Measurements from ENCODE around the gene RSPH10B.
"Not testable (repeated sequence)": the region's sequence is repeated elsewhere in the genome, so short reads cannot be mapped to it uniquely, and the experiment has no call there.

Gene RSPH10B

DNA sequence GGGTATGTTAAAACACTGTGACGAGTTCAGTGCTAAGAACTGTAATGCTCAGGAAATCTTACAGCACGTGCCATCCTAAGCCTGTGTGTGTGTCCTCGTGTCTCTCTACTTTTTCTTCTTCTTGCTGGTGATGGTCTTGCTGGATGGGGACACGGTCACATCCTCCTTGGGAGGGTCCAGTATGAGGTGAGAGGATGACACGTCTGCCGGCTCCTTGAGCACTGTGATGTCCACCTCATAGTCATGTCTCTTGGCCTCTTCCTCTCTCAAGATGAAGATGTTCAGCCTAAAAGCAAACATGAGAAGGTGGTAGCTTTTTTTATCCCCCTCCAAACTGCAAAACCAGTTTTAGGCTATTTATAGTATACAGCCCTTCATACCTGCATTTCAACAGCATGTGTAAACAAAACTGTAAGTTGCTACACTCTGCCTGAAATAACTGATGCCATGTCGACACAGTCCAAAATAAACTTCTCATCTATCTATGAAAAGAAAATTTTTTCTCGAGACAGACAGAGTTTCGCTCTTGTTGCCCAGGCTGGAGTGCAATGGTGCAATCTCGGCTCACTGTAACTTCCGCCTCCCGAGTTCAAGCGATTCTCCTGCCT is 44.1 kb downstream of the RSPH10B start:
- DNase-seq: not testable (repeated sequence)

DNA sequence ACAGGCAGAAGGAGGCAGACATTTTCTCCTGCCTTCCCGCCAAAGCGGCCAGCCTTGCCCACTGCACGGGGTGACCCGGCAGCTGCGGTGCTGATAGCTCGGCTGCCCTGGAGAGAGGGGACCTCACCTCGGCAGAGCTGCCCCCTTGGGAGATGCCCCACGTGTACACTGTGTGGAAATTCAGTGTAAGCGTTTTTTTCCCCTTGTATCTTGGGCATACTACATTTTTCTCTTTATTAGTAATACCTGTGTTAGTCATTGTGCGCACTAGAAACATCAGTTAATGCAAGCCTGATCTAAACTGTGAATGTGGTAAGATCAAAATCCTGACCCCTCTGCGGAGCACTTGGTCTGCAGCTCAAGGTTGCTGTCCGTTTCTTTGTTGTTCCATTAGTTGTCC is 45.9 kb downstream of the RSPH10B start:
- not testable (repeated sequence) for DNase-seq

DNA sequence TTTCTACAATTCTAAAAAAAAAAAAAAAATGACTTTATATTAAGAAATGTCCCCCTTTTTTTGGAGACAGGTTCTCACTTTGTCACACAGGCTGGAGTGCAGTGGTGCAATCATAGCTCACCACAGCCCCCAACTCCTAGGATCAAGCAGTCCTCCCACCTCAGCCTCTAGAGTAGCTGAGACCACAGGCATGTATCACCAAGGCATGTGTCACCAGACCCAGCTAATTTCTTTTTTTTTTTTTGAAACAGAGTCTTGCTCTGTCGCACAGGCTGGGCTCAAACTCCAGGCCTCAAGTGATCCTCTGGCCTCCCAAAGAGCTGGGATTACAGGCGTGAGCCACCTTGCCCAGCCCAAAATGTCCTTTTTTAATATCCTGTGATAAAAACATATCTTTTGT is 46.3 kb downstream of the RSPH10B start:
- DNase-seq: not testable (repeated sequence)

DNA sequence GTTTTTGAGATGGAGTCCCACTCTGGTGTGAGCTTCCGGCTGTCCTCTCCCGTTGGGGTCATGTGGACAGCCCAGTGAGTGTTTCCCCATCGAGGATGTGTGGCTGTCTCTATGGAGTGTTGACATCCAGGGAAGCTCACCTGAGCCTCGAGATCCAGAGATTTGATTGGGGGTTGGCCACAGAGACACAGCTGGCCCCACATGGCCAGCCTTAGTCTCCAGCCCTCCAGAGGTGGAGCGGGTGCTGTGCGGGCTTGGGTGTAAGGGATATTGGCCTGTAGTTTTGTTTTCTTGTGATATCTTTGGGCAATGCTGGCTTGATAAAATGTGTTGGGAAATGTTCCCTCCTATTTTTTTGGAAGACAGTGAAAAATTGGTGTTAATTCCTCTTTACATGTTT is 54.0 kb downstream of the RSPH10B start:
- not testable (repeated sequence) for DNase-seq

DNA sequence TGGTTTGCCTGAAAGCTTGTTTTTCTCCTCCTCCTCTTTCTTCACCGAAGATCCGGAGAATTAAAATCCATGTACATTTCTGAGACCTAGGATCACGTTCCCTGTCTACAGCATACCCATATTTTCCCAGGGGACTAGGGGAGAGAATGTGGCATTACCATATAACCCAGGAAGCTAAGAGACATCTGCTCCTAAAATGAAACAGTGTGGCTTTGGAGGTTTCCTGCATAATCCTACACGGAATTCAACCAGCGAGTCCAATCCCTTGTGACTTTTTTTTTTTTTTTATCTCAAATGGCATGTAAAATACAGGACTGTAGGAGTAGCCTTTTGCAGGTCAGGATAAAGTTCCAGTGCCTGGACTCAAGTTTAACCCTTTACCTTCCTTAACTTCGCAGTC is 61.7 kb downstream of the RSPH10B start:
- not testable (repeated sequence) for DNase-seq

DNA sequence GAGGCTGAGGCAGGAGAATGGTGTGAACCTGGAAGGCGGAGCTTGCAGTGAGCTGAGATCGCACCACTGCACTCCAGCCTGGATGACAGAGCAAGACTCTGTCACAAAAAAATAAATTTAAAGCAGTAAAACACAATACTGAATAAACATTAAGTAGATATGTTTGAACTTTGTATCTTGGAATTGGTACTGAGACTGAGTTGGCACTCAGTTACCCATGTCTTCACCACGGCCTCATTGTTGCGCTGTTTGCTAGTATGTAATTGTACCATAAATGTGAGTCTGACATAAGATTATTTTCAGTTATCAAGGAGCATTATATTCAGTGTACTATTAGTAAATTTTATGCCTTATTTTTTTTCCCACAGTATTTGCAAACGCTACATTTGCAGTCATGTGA is 65.8 kb downstream of the RSPH10B start:
- not testable (repeated sequence) for DNase-seq

DNA sequence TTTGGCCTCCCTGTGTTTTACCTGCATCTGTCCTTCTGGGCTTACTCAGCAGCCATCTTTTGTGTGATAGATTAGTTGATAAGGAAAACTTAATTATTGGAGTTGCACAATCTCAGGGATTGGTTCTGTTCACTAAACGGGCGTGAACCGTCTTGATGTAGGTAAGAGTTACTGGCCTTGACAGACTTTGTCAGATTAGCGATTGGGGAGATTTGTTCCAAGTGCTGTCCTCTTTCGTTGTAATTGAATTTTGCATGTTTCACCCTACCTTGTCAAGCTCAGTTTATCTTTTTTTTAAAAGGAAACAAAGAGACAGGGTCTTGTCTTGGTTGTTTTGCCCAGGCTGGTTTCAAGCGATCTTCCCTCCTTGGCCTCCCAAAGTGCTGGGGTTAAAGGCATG is 67.5 kb downstream of the RSPH10B start:
- DNase-seq: not testable (repeated sequence)

DNA sequence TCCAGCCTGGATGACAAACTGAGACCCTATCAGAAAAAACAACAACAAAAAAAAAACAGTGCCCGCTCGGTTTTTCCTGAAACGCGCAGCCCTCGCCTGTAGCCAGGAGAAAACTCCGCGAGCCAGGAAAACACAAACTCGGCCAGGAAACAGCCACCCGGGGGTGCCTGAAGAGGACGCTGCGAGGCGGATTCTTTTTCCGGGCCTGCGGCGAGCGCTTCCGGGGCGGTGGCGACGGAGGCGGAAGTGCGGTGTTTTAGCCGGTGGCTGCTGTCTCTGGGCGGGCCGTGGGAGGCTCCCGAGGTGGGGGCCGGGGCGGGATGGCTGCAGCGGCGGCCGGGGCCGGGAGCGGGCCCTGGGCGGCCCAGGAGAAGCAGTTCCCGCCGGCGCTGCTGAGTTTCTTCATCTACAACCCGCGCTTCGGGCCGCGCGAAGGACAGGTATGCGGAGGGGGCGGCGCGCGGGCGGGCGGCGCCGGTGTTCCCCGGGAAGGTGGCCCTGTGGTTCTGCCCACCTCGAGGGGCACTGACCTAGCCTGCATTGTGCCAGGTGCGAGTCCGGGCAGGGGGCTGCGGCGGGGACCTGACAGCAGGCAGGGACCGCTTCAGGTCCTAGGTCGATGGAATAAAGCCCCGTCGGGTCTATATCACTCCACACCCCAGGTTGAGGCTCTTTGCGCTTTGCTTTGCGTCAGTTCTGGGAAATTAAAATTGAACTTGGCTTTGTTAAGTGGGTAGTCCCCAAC is 71.8 kb downstream of the RSPH10B start, which contains the start of gene CCZ1:
TSS of gene CCZ1 (plus strand) at position 254 of the 745 bp plus-strand sequence. CDS start at position 321, 67 bp downstream.
- DNase-seq: peak; percentile 51

DNA sequence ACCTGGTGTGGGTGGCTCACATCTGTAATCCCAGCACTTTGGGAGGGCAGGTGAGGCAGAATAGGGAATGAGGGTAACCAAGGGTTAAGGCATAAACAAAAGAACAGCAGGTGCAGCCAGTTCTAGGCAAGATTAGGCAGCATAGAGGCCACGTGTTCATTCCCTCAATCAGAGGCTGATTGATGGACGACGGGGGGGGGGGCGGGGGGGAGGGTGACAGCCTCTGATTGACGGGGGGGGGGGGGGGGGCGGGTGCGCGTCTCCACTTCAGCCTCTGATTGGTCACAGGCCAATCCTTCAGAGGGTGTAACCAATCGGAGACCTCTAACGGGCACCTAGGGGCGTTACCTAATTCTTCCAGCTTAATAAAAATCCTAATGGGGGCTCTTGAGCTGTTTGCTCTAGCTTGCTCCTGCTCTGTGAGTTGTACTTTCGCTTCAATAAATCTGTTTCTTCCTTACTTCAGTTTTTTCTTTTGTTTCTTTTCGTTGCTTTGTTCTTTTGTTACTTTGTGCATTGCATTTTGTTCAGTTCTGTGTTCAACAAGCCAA is 73.0 kb downstream of the RSPH10B start:
- peak; percentile 39 for DNase-seq

DNA sequence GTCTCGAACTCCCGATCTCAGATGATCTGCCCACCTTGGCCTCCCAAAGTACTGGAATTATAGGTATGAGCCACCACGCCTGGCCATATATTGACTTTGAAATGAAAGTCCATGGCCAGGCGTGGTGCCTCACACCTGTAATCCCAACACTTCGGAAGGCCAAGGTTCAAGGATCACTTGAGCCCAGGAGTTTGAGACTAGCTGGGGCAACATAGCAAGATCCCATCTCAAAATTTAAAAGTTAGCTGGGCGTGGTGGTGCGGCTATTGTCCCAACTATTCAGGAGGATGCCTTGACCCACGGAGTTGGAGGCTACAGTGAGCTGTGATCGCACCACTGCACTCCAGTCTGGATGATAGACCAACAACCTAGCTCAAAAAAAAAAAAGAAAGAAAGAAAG is 78.0 kb downstream of the RSPH10B start:
- no peak for DNase-seq

DNA sequence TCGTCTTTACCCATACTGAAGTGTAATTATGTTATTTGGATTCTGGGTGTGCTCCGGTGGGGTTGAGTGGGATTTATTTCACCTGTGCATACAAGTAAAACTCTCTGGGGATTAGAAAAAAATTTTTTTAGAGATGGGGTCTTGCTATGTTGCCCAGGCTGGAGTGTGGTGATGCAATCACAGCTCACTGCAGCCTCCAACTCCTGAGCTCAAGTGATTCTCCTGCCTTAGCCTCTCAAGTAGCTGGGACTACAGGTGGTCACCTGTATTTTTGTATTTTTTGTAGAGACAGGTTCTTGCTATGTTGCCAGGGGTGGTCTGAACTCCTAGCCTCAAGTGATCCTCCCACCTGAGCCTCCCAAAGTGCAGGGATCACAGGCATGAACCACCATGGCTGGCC is 80.2 kb downstream of the RSPH10B start:
- DNase-seq: not testable (repeated sequence)

DNA sequence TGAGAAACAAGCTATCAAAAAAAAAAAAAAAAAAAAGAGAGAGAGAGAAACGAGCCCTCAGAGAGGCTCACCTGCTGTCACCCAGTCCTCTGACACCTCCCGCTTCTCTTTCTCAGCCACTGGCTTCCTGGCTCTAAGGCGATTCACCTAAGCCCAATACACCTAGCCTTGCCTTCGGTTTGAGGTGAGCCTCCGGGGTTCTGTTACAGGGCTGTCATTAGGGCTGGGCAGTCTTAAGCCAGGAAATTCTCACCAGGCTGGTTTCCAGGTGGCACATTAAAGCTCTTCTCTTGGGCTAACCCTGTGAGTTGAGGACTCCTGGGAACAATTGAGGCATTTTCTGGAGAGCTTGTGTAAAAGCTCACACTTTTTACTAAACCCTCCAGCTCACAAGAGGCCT is 82.5 kb downstream of the RSPH10B start:
- DNase-seq: peak; percentile 14

DNA sequence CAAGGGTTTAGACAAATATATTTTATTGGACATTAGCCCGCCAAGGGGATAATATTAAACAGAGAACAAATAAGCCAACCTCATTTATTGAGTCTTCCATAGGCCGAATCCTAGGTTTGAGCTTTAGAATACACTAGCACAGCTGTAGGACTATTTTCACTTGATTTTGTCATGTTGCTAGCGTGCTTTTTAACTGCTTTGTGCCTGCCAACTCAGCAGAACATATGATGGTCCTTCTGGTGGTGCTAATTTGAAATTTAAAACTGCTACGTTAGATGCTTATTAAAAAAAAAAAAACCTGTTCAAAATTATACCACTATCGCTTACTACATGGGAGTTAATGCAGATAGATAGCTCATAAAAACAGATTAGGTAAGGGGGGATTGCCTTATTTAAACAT is 86.1 kb downstream of the RSPH10B start:
- peak; percentile 11 for DNase-seq

DNA sequence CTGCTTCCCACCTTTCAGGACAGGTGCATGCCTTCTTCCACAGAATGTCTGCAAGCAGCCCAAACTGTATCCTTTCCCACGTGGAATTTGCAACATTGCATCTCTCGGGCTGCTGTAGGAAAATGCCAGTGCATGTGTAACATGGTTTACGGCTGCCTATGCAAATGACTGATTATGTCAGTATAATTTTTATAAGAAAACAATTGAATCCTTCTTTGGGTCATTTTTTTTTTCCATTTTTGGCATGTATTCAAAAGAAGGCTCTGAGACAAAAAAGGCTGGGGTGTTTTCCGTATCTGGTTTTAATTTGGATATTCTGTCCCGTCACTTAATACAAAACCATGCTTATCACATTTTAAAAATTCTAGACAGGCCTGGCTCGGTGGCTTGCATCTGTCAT is 90.4 kb downstream of the RSPH10B start:
- not testable (repeated sequence) for DNase-seq

DNA sequence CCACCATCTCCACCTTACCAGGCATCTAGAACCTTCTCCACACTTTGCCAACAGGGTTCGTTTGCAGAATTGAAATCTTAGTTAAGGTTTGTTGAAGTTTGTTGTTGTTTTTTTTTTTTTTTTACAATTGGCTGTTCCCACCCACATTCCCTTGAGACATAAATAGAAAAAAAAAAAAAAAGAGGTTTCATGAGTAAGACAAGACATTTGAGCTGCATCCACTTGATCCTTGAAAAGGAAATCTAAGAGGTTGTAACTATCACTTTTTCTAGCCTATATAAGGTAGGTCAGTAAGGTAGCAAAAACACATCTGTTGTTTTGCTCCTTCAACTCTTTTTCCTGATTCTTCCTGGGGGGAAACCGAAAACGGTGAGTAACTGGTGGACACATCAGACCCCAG is 90.9 kb downstream of the RSPH10B start:
- DNase-seq: not testable (repeated sequence)
